Gastroesophageal sphincter (tissue), 3 donors: ENCODE measurements around the gene GPATCH4.
"Not testable (repeated sequence)": the region's sequence is repeated elsewhere in the genome, so short reads cannot be mapped to it uniquely, and the experiment has no call there.

Source experiments
- EP300 ChIP-seq: sonication (generic); formaldehyde crosslinking; IDR thresholded peaks from one replicate; pipeline ENCODE4 v1.6.1; 2017; ENCODE audit warnings: antibody characterized with exemption, mild to moderate bottlenecking
- POLR2A ChIP-seq, 2 donors: fragments of 450-650 bp; IDR thresholded peaks; one replicate each; pipeline ENCODE4 v1.6.1; 2017; ENCODE audit warnings: antibody characterized with exemption in 2 of 2, mild to moderate bottlenecking in 2 of 2, moderate library complexity in 1 of 2
- POLR2AphosphoS5 ChIP-seq: sonication (generic); formaldehyde crosslinking; IDR thresholded peaks from one replicate; pipeline ENCODE4 v1.6.1; 2017; ENCODE audit warnings: antibody characterized with exemption
- TF ChIP-seq, protein P1 (sequence below), 4 experiments: fragments of 200-600 bp in 2 of 4; fragments of 450-650 bp in 2 of 4; sonication (generic) in 1 of 4; IDR thresholded peaks; one replicate each; pipeline ENCODE4 v1.5.1; 2017 to 2019; ENCODE audit warnings: antibody characterized with exemption in 4 of 4, mild to moderate bottlenecking in 2 of 4, moderate library complexity in 2 of 4

- TF ChIP-seq, protein P1, sequence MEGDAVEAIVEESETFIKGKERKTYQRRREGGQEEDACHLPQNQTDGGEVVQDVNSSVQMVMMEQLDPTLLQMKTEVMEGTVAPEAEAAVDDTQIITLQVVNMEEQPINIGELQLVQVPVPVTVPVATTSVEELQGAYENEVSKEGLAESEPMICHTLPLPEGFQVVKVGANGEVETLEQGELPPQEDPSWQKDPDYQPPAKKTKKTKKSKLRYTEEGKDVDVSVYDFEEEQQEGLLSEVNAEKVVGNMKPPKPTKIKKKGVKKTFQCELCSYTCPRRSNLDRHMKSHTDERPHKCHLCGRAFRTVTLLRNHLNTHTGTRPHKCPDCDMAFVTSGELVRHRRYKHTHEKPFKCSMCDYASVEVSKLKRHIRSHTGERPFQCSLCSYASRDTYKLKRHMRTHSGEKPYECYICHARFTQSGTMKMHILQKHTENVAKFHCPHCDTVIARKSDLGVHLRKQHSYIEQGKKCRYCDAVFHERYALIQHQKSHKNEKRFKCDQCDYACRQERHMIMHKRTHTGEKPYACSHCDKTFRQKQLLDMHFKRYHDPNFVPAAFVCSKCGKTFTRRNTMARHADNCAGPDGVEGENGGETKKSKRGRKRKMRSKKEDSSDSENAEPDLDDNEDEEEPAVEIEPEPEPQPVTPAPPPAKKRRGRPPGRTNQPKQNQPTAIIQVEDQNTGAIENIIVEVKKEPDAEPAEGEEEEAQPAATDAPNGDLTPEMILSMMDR (IDR thresholded peaks at IDR 0.05): not testable (repeated sequence)
- TF ChIP-seq EP300; POLR2AphosphoS5; POLR2A (IDR thresholded peaks at IDR 0.05): not testable (repeated sequence)
Observed at GRCh38 chr1:156587927-156588326, 13.4 kb downstream of the GPATCH4 start.
